Astrocyte (in vitro differentiated cells and primary cell): ENCODE results near the gene ZNF827. TPM values are rescaled to one million over a fixed set of nuclear protein-coding genes. Genes with fewer than 3 reads are reported as not detected.

Source experiments
- DNase-seq: peaks from one replicate; pipeline ENCODE4 v3.0.0-alpha.2; 2010; ENCODE audit warnings: low read depth
- FAIRE-seq: peaks from 2 replicates; lab custom pipeline; 2011; peaks lifted over from hg19 to GRCh38; lab: Jason Lieb, UNC
- H2AFZ ChIP-seq: 2 replicates; pipeline ENCODE4 v1.6.0; 2012; ENCODE audit warnings: low read depth, low read length, inconsistent platforms
- H3K27ac ChIP-seq: 2 replicates; pipeline ENCODE4 v1.5.1; 2011; ENCODE audit warnings: low read depth, low read length, inconsistent platforms
- H3K27me3 ChIP-seq: 2 replicates; pipeline ENCODE4 v1.6.0; 2011; ENCODE audit warnings: low read length, inconsistent platforms; ENCODE audit not compliant: insufficient read depth
- H3K36me3 ChIP-seq: 2 replicates; pipeline ENCODE4 v1.5.1; 2011; ENCODE audit warnings: low read length, inconsistent platforms; ENCODE audit not compliant: insufficient read depth
- H3K4me1 ChIP-seq: 2 replicates; pipeline ENCODE4 v1.5.1; 2011; ENCODE audit warnings: low read length, inconsistent platforms; ENCODE audit not compliant: insufficient read depth
- H3K4me2 ChIP-seq: 2 replicates; pipeline ENCODE4 v1.6.0; 2012; ENCODE audit warnings: low read length, inconsistent platforms
- H3K4me3 ChIP-seq: 2 replicates; pipeline ENCODE4 v1.5.1; 2011; ENCODE audit warnings: low read depth, mild to moderate bottlenecking, low read length, inconsistent platforms; ENCODE audit not compliant: insufficient read depth
- H3K79me2 ChIP-seq: 2 replicates; pipeline ENCODE4 v1.6.0; 2012; ENCODE audit warnings: mild to moderate bottlenecking, low read length, inconsistent platforms; ENCODE audit not compliant: insufficient read depth
- H3K9ac ChIP-seq: 2 replicates; pipeline ENCODE4 v1.6.0; 2012; ENCODE audit warnings: mild to moderate bottlenecking, low read length, inconsistent platforms
- H3K9me3 ChIP-seq: 2 replicates; pipeline ENCODE4 v1.5.1; 2012; ENCODE audit warnings: low read depth, mild to moderate bottlenecking, low read length, inconsistent platforms; ENCODE audit not compliant: insufficient read depth
- H4K20me1 ChIP-seq: 2 replicates; pipeline ENCODE4 v1.6.0; 2012; ENCODE audit warnings: low read length, inconsistent platforms; ENCODE audit not compliant: insufficient read depth
- H3K27ac Mint-ChIP-seq: one replicate; pipeline ENCODE4 v1.8.0; 2021; ENCODE audit warnings: mild to moderate bottlenecking, mixed read lengths; ENCODE audit not compliant: unreplicated experiment
- H3K27me3 Mint-ChIP-seq: one replicate; pipeline ENCODE4 v1.8.0; 2021; ENCODE audit warnings: low read depth, mixed read lengths; ENCODE audit not compliant: unreplicated experiment
- H3K36me3 Mint-ChIP-seq: one replicate; pipeline ENCODE4 v1.8.0; 2021; ENCODE audit warnings: low read depth, mixed read lengths; ENCODE audit not compliant: unreplicated experiment
- H3K4me1 Mint-ChIP-seq: one replicate; pipeline ENCODE4 v1.8.0; 2021; ENCODE audit warnings: low read depth, mixed read lengths; ENCODE audit not compliant: unreplicated experiment
- H3K4me3 Mint-ChIP-seq: one replicate; pipeline ENCODE4 v1.8.0; 2021; ENCODE audit warnings: mild to moderate bottlenecking, moderate library complexity, mixed read lengths; ENCODE audit not compliant: unreplicated experiment
- H3K9me3 Mint-ChIP-seq: one replicate; pipeline ENCODE4 v1.8.0; 2021; ENCODE audit warnings: mild to moderate bottlenecking, mixed read lengths; ENCODE audit not compliant: unreplicated experiment
- EZH2 ChIP-seq: IDR thresholded peaks from 2 replicates; pipeline ENCODE4 v1.6.1; 2012; ENCODE audit warnings: mild to moderate bottlenecking, low read length, inconsistent platforms; ENCODE audit not compliant: insufficient read depth
- total RNA-seq: library from RNA; stranded (reverse); gene quantifications from 2 replicates; pipeline ENCODE4 v1.2.1, GENCODE V29; 2021
- TF ChIP-seq, protein P1 (sequence below): IDR thresholded peaks from 2 replicates; pipeline ENCODE4 v1.5.1; 2011; ENCODE audit warnings: low read depth, mild to moderate bottlenecking, inconsistent platforms, low read length, moderate library complexity; ENCODE audit not compliant: insufficient read depth

Gene ZNF827
- total RNA-seq, 1 donor from 2014 or later = 39.7 TPM

GRCh38 chr4:145912376-145912775, 26.2 kb downstream of the ZNF827 start:
- Mint-ChIP-seq H3K4me3 (no peak overlapping the region), H3K27ac (no peak overlapping the region), H3K9me3 (peaks cover 7% of the 10 kb centered on the region), H3K4me1 (peaks cover 11% of the 10 kb centered on the region), H3K36me3 (peaks cover 17% of the 10 kb centered on the region), H3K27me3 (no peaks in the 10 kb centered on the region)
- no peak for DNase-seq
- Histone ChIP-seq H2AFZ (no peak overlapping the region), H4K20me1 (peaks cover 90% of the 10 kb centered on the region), H3K4me1 (no peaks in the 10 kb centered on the region), H3K9ac (no peak overlapping the region), H3K9me3 (no peaks in the 10 kb centered on the region), H3K79me2 (peaks cover 98% of the 10 kb centered on the region), H3K27ac (no peak overlapping the region), H3K36me3 (no peaks in the 10 kb centered on the region), H3K27me3 (no peaks in the 10 kb centered on the region), H3K4me3 (no peak overlapping the region), H3K4me2 (no peak overlapping the region)
- TF ChIP-seq, protein P1, sequence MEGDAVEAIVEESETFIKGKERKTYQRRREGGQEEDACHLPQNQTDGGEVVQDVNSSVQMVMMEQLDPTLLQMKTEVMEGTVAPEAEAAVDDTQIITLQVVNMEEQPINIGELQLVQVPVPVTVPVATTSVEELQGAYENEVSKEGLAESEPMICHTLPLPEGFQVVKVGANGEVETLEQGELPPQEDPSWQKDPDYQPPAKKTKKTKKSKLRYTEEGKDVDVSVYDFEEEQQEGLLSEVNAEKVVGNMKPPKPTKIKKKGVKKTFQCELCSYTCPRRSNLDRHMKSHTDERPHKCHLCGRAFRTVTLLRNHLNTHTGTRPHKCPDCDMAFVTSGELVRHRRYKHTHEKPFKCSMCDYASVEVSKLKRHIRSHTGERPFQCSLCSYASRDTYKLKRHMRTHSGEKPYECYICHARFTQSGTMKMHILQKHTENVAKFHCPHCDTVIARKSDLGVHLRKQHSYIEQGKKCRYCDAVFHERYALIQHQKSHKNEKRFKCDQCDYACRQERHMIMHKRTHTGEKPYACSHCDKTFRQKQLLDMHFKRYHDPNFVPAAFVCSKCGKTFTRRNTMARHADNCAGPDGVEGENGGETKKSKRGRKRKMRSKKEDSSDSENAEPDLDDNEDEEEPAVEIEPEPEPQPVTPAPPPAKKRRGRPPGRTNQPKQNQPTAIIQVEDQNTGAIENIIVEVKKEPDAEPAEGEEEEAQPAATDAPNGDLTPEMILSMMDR = no peak
- TF ChIP-seq EZH2 = no peak
- FAIRE-seq = no peak

- H3K27ac Mint-ChIP-seq = no peak overlapping the region
- no peak overlapping the region for H3K4me2 ChIP-seq
- FAIRE-seq = no peak
These were observed 28.9 kb downstream of the ZNF827 start for GRCh38 chr4:145909773-145910172.

GRCh38 chr4:145909281-145909715, 29.3 kb downstream of the ZNF827 start:
- H3K27ac Mint-ChIP-seq = no peak overlapping the region
- Histone ChIP-seq H3K27ac (no peak overlapping the region), H3K27me3 (no peaks in the 10 kb centered on the region), H3K4me2 (no peak overlapping the region), H3K9ac (no peak overlapping the region), H4K20me1 (peaks cover 90% of the 10 kb centered on the region), H2AFZ (no peak overlapping the region), H3K4me3 (no peak overlapping the region), H3K79me2 (peaks cover 97% of the 10 kb centered on the region), H3K36me3 (no peaks in the 10 kb centered on the region), H3K9me3 (no peaks in the 10 kb centered on the region), H3K4me1 (no peaks in the 10 kb centered on the region)
- peaks cover 12% of the 10 kb centered on the region for H3K36me3 Mint-ChIP-seq
- TF ChIP-seq EZH2 = no peak
- TF ChIP-seq, protein P1 = no peak
- H3K27me3 Mint-ChIP-seq = no peaks in the 10 kb centered on the region
- H3K4me3 Mint-ChIP-seq = no peak overlapping the region
- DNase-seq (no peak), FAIRE-seq (no peak)
- peaks cover 3% of the 10 kb centered on the region for H3K9me3 Mint-ChIP-seq
- peaks cover 15% of the 10 kb centered on the region for H3K4me1 Mint-ChIP-seq

More at GRCh38 chr4:145909773-145910172, 28.9 kb downstream of the ZNF827 start:
- no peaks in the 10 kb centered on the region for H3K27me3 ChIP-seq
- Mint-ChIP-seq H3K9me3 (peaks cover 3% of the 10 kb centered on the region), H3K4me1 (peaks cover 17% of the 10 kb centered on the region), H3K27me3 (no peaks in the 10 kb centered on the region), H3K4me3 (no peak overlapping the region), H3K36me3 (peaks cover 13% of the 10 kb centered on the region)
- H2AFZ ChIP-seq = no peak overlapping the region
- TF ChIP-seq EZH2 = no peak
- TF ChIP-seq, protein P1 = no peak
- no peaks in the 10 kb centered on the region for H3K9me3 ChIP-seq
- H3K27ac ChIP-seq = no peak overlapping the region
- H3K36me3 ChIP-seq = no peaks in the 10 kb centered on the region
- peaks cover 90% of the 10 kb centered on the region for H4K20me1 ChIP-seq
- DNase-seq = no peak
- no peak overlapping the region for H3K9ac ChIP-seq
- H3K4me1 ChIP-seq = no peaks in the 10 kb centered on the region
- peaks cover 97% of the 10 kb centered on the region for H3K79me2 ChIP-seq
- no peak overlapping the region for H3K4me3 ChIP-seq
